MM.1S (cell line): ENCODE results near the gene ACOT13.

Source experiments
- CTCF ChIP-seq: fragments of 300-600 bp; sonication (generic); IDR thresholded peaks from 2 replicates; pipeline ENCODE4 v1.5.1; 2016; ENCODE audit warnings: antibody characterized with exemption, low read length, mixed read lengths
- EZH2 ChIP-seq: fragments of 300-600 bp; sonication (generic); optimal IDR thresholded peaks from 2 replicates; pipeline ENCODE3; 2017; ENCODE audit warnings: low read depth, mild to moderate bottlenecking, antibody characterized with exemption, low read length, mixed read lengths

- TF ChIP-seq CTCF (no peak), EZH2 (no peak)
Observed at GRCh38 chr6:24696097-24696496, 29.2 kb downstream of the ACOT13 start.
